Neural progenitor cell (in vitro differentiated cells): Measurements from ENCODE around the gene KRTAP10-4.

Source experiments
- CTCF ChIP-seq: fragments of 200-600 bp; sonication (generic); IDR thresholded peaks from 2 replicates; pipeline ENCODE4 v1.5.1; 2017; ENCODE audit warnings: antibody characterized with exemption, mild to moderate bottlenecking
- EZH2 ChIP-seq: fragments of 200-600 bp; sonication (generic); IDR thresholded peaks from 2 replicates; pipeline ENCODE4 v1.6.1; 2017; ENCODE audit warnings: antibody characterized with exemption, mild to moderate bottlenecking, moderate library complexity

- TF ChIP-seq CTCF (no peak), EZH2 (no peak)
Measured at GRCh38 chr21:44527983-44528633, 45.4 kb upstream of the KRTAP10-4 start.
